ENCODE results near the gene AHSA1. TPM values are rescaled to one million over a fixed set of nuclear protein-coding genes. Genes with fewer than 3 reads are reported as not detected.
A peak's percentile ranks its signal among the peaks of the same experiment; 100 is the strongest.

AHSA1 gene
- total RNA-seq, 2 experiments from 2014 or later = 217 to 245 TPM

GRCh38 chr14:77478029-77478428, 20.1 kb downstream of the AHSA1 start:
- POLR2A ChIA-PET = no interaction called here
- Mint-ChIP-seq H3K36me3 (ENCODE audit: low read depth) (no peaks in the 10 kb centered on the region), H3K9me3 (no peaks in the 10 kb centered on the region), H3K27ac (no peak overlapping the region), H3K4me3 (no peak overlapping the region), H3K27me3 (no peaks in the 10 kb centered on the region), H3K4me1 (no peaks in the 10 kb centered on the region)
- DNase-seq = no peak
- CTCF ChIA-PET = interaction anchor here (0.9 to 1.8 kb wide), 5 partner anchors 10 to 55 kb away, joined by 3 to 5 read pairs (median 3); partner anchors contain the start of gene AHSA1

GRCh38 chr14:77478796-77479195, 20.9 kb downstream of the AHSA1 start:
- no peaks in the 10 kb centered on the region for H3K27me3 Mint-ChIP-seq
- H3K9me3 Mint-ChIP-seq = no peaks in the 10 kb centered on the region
- H3K4me1 Mint-ChIP-seq = no peaks in the 10 kb centered on the region
- no peaks in the 10 kb centered on the region for H3K36me3 Mint-ChIP-seq (ENCODE audit: low read depth)
- no peak overlapping the region for H3K4me3 Mint-ChIP-seq
- no peak for DNase-seq
- ChIA-PET CTCF (interaction anchor here (0.5 to 1.5 kb wide), 6 partner anchors 10 to 163 kb away, joined by 3 to 4 read pairs (median 3); no protein-coding TSS in a partner anchor), POLR2A (no interaction called here)
- H3K27ac Mint-ChIP-seq = no peak overlapping the region

GRCh38 chr14:77482422-77482821, 24.5 kb downstream of the AHSA1 start:
- Mint-ChIP-seq H3K4me3 (no peak overlapping the region), H3K9me3 (no peaks in the 10 kb centered on the region), H3K27ac (no peak overlapping the region), H3K27me3 (no peaks in the 10 kb centered on the region), H3K4me1 (no peaks in the 10 kb centered on the region), H3K36me3 (ENCODE audit: low read depth) (no peaks in the 10 kb centered on the region)
- DNase-seq = no peak
- POLR2A ChIA-PET = no interaction called here
- CTCF ChIA-PET = interaction anchor here (0.6 kb wide), 1 partner anchor 74 kb away, joined by 4 read pairs; no protein-coding TSS in a partner anchor

GRCh38 chr14:77485256-77485655, 27.4 kb downstream of the AHSA1 start:
- no peak overlapping the region for H3K4me3 Mint-ChIP-seq
- POLR2A ChIA-PET = no interaction called here
- no peak overlapping the region for H3K27ac Mint-ChIP-seq
- no peaks in the 10 kb centered on the region for H3K4me1 Mint-ChIP-seq
- no peaks in the 10 kb centered on the region for H3K9me3 Mint-ChIP-seq
- CTCF ChIA-PET = no interaction called here
- no peak for DNase-seq
- no peaks in the 10 kb centered on the region for H3K36me3 Mint-ChIP-seq (ENCODE audit: low read depth)
- no peaks in the 10 kb centered on the region for H3K27me3 Mint-ChIP-seq

- Mint-ChIP-seq H3K9me3 (no peaks in the 10 kb centered on the region), H3K4me1 (no peaks in the 10 kb centered on the region), H3K36me3 (ENCODE audit: low read depth) (no peaks in the 10 kb centered on the region), H3K4me3 (no peak overlapping the region), H3K27me3 (no peaks in the 10 kb centered on the region), H3K27ac (no peak overlapping the region)
- ChIA-PET CTCF (no interaction called here), POLR2A (no interaction called here)
- no peak for DNase-seq
Measured at GRCh38 chr14:77485901-77486678, 28.2 kb downstream of the AHSA1 start.

- Mint-ChIP-seq H3K36me3 (ENCODE audit: low read depth) (no peaks in the 10 kb centered on the region), H3K27ac (no peak overlapping the region), H3K9me3 (no peaks in the 10 kb centered on the region), H3K4me1 (no peaks in the 10 kb centered on the region), H3K4me3 (no peak overlapping the region), H3K27me3 (no peaks in the 10 kb centered on the region)
- DNase-seq = no peak
- POLR2A ChIA-PET = no interaction called here
- CTCF ChIA-PET = interaction anchor here (1.3 kb wide), 1 partner anchor 10 kb away, joined by 3 read pairs; no protein-coding TSS in a partner anchor
Measured at GRCh38 chr14:77488558-77488957, 30.7 kb downstream of the AHSA1 start.

- CTCF ChIA-PET = interaction anchor here (0.7 to 1.3 kb wide), 2 partner anchors 10 to 11 kb away, joined by 3 read pairs; no protein-coding TSS in a partner anchor
- DNase-seq = no peak
- H3K36me3 Mint-ChIP-seq (ENCODE audit: low read depth) = no peaks in the 10 kb centered on the region
- H3K4me3 Mint-ChIP-seq = no peak overlapping the region
- no peak overlapping the region for H3K27ac Mint-ChIP-seq
- H3K27me3 Mint-ChIP-seq = no peaks in the 10 kb centered on the region
- no peaks in the 10 kb centered on the region for H3K4me1 Mint-ChIP-seq
- H3K9me3 Mint-ChIP-seq = no peaks in the 10 kb centered on the region
- POLR2A ChIA-PET = no interaction called here
Measured at GRCh38 chr14:77489041-77489440, 31.1 kb downstream of the AHSA1 start.

GRCh38 chr14:77490347-77490986, 32.6 kb downstream of the AHSA1 start:
- Mint-ChIP-seq H3K27me3 (peaks cover 3% of the 10 kb centered on the region), H3K4me3 (no peak overlapping the region)
- POLR2A ChIA-PET = no interaction called here

GRCh38 chr14:77491056-77491455, 33.2 kb downstream of the AHSA1 start:
- POLR2A ChIA-PET = no interaction called here
- CTCF ChIA-PET = no interaction called here
- no peak overlapping the region for H3K27ac Mint-ChIP-seq
- no peak for DNase-seq
- no peaks in the 10 kb centered on the region for H3K4me1 Mint-ChIP-seq
- H3K9me3 Mint-ChIP-seq = no peaks in the 10 kb centered on the region
- H3K4me3 Mint-ChIP-seq = no peak overlapping the region
- no peaks in the 10 kb centered on the region for H3K36me3 Mint-ChIP-seq (ENCODE audit: low read depth)
- H3K27me3 Mint-ChIP-seq = peaks cover 8% of the 10 kb centered on the region

More at GRCh38 chr14:77490347-77490986, 32.6 kb downstream of the AHSA1 start:
- CTCF ChIA-PET = no interaction called here
- DNase-seq = no peak
- Mint-ChIP-seq H3K36me3 (ENCODE audit: low read depth) (no peaks in the 10 kb centered on the region), H3K4me1 (no peaks in the 10 kb centered on the region), H3K9me3 (no peaks in the 10 kb centered on the region), H3K27ac (no peak overlapping the region)

GRCh38 chr14:77495334-77495733, 37.4 kb downstream of the AHSA1 start:
- Mint-ChIP-seq H3K27me3 (peaks cover 36% of the 10 kb centered on the region), H3K4me1 (peaks cover 6% of the 10 kb centered on the region), H3K27ac (no peak overlapping the region), H3K9me3 (no peaks in the 10 kb centered on the region), H3K4me3 (no peak overlapping the region), H3K36me3 (ENCODE audit: low read depth) (no peaks in the 10 kb centered on the region)
- ChIA-PET CTCF (no interaction called here), POLR2A (no interaction called here)
- DNase-seq = no peak

- Mint-ChIP-seq H3K36me3 (ENCODE audit: low read depth) (peaks cover 4% of the 10 kb centered on the region), H3K27me3 (peaks cover 44% of the 10 kb centered on the region), H3K4me1 (peaks cover 6% of the 10 kb centered on the region), H3K27ac (no peak within 1 kb of the TSS), H3K4me3 (peak within 1 kb of the TSS; percentile 59), H3K9me3 (peaks cover 3% of the 10 kb centered on the region)
- ChIA-PET CTCF (interaction anchor here (1.0 kb wide), 1 partner anchor 11 kb away, joined by 3 read pairs; no protein-coding TSS in a partner anchor), POLR2A (no interaction called here)
- peak; percentile 54 for DNase-seq
Measured at GRCh38 chr14:77498120-77498979, 40.5 kb downstream of the AHSA1 start, which contains the start of gene ISM2. ISM2 (minus strand) TSS chr14:77498816; CDS start chr14:77498793, 23 bp downstream.

- DNase-seq = no peak
- peaks cover 3% of the 10 kb centered on the region for H3K9me3 Mint-ChIP-seq
- no peak overlapping the region for H3K27ac Mint-ChIP-seq
- CTCF ChIA-PET = interaction anchor here (1.0 kb wide), 1 partner anchor 12 kb away, joined by 3 read pairs; no protein-coding TSS in a partner anchor
- H3K27me3 Mint-ChIP-seq = peaks cover 44% of the 10 kb centered on the region
- H3K4me1 Mint-ChIP-seq = peaks cover 6% of the 10 kb centered on the region
- H3K4me3 Mint-ChIP-seq = peak overlapping the region; percentile 54
- H3K36me3 Mint-ChIP-seq (ENCODE audit: low read depth) = peaks cover 5% of the 10 kb centered on the region
- POLR2A ChIA-PET = no interaction called here
Measured at GRCh38 chr14:77498984-77499527, 41.2 kb downstream of the AHSA1 start.

All from activated CD4-positive, alpha-beta T cell treated with anti-CD3 and anti-CD28 coated beads, Interleukin-2, amount 10 ng/mL, durations not matched to agents 7 days and 5 days (primary cell).